DOHH2 (cell line): ENCODE data around the gene SAAL1.

Source experiments
- EZH2phosphoT487 ChIP-seq: fragments of 200-600 bp; sonication (generic); IDR thresholded peaks from 2 replicates; pipeline ENCODE4 v1.6.1; 2017; ENCODE audit warnings: borderline replicate concordance, mild to moderate bottlenecking, antibody characterized with exemption, low read length, moderate library complexity, mixed read lengths
- TF ChIP-seq, protein P1 (sequence below): fragments of 200-600 bp; sonication (generic); IDR thresholded peaks from one replicate; pipeline ENCODE4 v1.5.1; 2014; ENCODE audit warnings: antibody characterized with exemption, mild to moderate bottlenecking, low read depth, low read length; ENCODE audit not compliant: poor library complexity, severe bottlenecking

DNA sequence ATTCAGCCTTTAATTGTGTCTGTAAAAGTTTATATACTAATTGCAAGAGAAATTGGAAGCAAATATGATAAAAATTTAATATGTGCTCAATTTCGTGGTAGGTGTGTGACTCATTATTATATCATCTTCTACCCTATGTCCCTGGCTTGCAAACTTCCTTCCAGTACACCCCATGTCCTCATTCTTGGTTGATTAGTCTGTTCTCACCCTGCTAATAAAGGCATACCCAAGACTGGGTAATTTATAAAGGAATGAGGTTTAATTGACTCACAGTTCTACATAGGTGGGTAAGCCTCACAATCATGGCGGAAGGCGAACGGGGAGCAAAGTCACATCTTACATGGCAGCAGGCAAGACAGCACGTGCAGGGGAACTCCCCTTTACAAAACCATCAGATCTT, 38.4 kb upstream of the SAAL1 start:
- TF ChIP-seq, protein P1, sequence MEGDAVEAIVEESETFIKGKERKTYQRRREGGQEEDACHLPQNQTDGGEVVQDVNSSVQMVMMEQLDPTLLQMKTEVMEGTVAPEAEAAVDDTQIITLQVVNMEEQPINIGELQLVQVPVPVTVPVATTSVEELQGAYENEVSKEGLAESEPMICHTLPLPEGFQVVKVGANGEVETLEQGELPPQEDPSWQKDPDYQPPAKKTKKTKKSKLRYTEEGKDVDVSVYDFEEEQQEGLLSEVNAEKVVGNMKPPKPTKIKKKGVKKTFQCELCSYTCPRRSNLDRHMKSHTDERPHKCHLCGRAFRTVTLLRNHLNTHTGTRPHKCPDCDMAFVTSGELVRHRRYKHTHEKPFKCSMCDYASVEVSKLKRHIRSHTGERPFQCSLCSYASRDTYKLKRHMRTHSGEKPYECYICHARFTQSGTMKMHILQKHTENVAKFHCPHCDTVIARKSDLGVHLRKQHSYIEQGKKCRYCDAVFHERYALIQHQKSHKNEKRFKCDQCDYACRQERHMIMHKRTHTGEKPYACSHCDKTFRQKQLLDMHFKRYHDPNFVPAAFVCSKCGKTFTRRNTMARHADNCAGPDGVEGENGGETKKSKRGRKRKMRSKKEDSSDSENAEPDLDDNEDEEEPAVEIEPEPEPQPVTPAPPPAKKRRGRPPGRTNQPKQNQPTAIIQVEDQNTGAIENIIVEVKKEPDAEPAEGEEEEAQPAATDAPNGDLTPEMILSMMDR: no peak
- no peak for TF ChIP-seq EZH2phosphoT487
